ENCODE measurements around the gene AHNAK2.
"Not testable (repeated sequence)": the region's sequence is repeated elsewhere in the genome, so short reads cannot be mapped to it uniquely, and the experiment has no call there.

The AHNAK2 gene

DNA sequence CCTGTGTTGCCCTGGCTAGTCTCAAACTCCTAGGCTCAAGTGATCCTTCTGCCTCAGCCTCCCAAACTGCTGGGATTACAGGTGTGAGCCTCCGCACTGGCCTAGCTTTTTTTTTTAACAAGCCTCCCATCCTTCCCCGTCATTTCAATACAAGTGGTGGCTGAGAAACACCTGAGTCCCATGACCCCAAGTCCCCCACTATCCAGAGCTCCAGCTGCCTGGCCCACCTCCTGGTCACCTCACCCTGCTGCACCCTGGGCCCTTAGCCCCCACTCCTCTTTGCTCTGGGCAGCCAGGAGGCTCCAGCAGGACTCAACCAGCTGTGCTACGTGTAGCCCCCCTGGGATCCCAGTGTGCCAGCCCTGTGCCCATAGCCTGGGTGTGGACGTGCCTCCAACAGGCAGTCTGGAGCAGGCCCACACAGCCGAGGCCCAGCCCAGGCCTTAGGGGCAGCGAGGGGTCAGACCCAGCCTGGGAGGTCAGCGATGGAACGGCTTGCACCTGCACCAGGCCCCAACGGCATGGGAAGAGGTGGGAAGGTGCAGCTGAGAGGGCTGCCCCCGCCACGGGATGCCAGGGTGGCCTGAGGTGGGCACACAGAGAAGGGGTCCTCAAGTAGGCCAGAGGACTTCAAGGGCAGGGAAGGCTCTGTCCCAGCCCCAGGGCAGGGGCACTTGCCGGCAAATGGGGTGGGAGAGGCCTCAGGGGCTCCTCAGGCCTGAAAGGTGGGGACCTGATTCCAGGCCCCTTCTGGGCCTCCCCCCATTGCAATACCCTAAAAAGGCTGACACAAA is 6.5 kb downstream of the AHNAK2 start:
- no peak for FAIRE-seq

DNA sequence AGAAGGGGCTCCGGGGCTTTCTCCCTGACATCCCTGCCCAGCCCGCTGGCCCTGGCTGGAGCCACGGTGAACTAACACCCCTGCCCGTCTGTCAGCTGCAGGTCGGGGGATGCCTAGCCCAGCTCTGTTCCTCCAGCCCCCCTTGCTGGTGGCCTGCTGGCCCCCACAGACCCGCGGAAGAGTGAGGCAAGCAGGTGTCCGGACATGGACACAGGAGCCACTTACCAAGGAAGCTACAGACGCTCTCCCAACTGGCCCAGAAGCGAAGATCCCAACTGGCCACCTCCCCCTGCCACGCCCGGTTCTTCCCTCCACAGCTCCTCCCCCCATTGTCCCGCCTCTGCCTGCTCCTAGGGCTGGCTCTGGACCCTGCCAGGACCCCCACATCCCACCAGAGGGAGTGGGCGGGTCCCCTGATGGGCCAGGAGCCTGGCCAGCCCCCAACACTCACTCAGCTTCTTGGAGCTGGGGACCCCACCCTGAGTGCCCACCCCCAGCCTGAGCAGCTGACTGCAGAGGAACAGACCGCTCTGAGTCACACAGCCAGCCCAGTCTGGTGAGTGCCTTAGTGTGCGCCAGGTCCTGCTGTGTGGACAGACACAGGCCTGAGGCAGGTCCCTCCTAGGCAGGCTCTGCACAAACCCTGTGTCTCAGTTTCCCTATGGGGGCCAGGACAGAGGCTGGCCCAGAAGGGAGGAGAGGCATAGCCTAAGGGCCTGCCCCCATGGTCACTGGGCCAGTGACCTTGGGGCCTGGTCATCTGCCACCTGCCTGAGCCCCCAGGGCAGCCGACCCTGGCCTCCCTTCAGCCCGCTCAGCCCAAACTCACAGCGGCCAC is 7.7 kb downstream of the AHNAK2 start:
- no peak for FAIRE-seq

DNA sequence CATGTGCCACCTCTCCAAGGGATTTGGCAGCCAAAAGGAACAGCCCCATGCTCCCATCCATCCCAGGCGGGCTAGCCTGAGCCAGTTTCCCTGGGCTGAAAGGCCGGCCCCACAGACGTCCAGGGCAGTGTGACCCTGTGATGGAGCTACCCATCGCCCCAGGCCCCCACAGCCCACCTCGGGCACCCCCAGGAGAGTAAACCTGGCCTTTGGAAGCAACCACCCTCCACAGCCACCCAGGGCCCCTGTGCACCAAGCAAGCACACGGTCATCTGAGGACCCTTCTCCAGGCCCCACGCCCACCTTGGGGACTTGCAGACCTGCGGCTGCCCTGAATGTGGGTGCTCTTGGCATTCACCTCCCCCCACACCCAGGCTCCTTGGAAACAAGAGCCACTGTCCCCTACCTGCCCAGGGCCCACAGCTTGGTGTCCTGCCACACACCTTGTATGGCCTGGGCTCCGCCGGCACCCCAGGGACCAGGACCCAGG is 8.4 kb downstream of the AHNAK2 start:
- no peak for FAIRE-seq

DNA sequence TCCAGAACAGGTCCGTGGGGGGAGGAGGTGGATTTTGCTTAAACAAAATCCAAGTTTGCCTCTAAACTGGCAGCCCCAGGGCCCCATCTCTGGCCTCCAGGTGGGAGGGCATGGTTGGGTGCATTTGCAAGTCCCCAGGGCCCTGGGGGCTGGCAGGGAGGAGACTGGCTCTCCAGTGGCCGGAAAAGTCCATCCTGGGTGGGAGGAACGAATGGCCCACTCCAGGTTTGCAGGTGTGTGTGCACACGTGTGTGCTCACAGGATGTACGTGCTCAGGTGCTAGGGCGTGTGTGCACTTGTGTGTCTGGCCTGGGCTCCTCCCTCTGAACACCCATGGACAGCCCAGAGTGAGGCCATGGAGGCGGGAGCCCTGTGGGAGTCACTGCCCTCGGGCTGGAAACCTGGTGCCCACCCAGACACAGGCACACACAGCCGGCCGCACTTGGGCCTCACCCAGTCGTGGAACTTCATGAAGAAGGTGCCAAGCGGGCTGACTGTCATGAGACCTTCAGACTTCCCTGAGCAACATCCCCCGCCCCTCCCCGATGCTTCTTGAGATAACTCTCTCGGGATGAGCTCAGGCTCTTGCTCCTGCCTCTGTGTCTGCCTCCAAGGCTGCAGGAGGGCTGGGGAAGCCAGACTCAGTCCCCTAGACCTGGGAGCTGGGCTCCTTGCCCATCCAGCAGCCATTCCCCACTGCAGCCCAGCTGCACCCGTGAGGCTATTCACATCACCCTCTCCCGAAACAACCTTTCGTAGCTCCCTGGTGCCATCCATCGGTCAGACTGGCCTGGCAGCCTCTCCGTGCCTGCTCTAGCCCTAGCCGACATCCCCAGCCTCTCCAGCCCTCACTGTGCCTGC is 9.4 kb downstream of the AHNAK2 start:
- no peak for FAIRE-seq

DNA sequence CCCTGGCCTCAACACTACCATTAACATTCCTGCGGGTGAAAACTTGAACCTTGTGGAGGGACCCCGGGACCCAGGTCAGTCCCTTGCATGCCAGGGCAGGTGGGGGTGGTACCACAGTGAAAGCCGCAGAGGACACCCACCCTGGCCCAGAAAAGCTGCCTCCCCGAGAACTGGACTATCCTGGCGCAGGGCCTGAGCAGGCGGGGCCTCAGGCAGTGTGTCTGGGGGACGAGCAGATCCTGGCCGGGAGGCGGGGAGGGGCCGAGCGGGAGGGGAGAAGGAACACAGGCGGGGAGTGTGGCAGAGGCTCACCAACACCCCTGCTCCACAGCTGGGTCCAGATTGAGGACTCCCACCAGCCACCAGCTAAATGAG is 10.0 kb downstream of the AHNAK2 start:
- no peak for FAIRE-seq

DNA sequence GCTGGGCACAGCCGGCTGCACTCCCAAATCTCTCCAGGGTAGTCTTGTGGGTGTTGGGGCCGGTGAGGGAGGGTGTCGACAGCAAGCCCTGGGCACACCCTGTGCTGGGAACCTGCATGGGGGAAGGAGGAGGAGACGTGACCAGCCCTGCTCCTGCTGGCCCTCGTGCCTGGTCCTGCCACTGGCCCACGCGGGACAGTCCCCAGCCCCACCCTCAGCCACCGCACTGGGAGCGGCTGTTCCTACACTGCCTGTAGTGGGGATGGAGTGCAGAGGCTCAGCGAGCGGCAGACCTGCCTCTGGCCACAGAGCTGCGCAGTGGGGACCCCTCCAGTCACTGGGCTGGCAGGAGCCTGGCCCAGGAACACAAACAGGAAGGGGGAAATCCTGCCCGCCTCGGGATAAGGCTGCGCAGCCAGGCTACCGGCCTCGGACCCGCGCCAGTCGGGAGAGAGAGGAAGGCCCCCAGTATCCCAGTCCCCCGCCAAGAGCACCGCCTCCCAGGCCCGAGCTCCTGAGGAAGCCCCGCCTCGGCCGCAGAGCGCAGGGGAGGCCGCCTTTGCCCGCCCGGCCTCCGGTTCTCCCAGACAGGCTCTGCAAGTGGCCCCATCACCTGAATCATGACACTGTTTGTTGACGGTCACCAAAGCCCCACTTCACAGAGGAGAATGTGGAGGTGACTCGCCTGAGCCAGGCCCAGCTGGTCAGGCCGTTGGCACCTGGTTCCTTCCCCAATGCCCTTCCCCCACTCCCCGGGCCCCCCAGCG is 10.6 kb downstream of the AHNAK2 start:
- FAIRE-seq = no peak

DNA sequence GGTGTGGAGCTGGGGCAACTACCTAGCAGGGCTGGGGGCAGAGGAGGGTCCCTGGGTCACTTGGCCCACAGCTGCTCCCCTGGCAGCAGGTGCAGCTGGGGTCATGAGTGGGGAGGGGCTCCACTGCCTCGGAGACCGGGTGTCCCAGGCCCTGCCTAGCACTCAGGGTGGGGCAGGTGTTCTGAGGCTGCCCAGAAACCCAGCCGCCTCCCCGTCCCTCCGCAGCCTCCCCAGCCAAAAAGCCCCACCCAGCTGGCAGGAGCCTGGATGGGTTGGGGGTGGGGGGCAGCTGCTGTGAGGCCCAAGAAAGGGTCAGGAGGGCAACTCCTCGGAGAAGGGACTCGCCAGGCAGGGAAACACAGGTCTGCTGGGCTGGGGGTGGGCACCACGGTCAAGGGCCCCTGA is 11.2 kb downstream of the AHNAK2 start:
- FAIRE-seq = no peak

DNA sequence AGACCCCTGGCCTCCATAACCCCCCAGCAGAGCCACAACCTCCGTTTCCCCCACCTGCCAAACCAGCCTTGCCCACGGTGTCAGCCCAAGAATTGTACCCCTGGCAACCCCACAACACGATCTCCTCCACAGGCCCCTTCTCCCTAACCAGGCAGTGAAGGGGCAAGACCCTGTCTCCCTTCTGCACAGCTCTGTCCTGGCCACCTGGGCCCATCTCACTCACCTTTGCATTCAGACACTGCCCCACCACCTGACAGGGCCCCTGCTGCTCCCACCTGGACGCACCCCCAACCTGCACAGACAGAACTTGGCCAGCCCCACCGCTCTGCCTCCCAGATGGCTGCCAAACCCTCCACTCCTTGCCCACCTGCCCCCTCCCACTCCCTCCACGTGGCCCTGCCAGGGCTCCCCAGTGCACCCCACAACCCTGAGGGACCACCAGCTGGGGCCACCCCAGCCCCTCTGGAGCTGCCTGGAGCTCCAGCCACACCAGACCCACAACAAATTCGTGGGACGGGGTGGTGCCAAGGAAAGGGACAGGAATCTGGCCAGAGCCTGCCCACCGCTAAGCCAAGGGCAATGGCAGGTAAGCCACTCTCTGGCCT is 11.8 kb downstream of the AHNAK2 start:
- FAIRE-seq = no peak

DNA sequence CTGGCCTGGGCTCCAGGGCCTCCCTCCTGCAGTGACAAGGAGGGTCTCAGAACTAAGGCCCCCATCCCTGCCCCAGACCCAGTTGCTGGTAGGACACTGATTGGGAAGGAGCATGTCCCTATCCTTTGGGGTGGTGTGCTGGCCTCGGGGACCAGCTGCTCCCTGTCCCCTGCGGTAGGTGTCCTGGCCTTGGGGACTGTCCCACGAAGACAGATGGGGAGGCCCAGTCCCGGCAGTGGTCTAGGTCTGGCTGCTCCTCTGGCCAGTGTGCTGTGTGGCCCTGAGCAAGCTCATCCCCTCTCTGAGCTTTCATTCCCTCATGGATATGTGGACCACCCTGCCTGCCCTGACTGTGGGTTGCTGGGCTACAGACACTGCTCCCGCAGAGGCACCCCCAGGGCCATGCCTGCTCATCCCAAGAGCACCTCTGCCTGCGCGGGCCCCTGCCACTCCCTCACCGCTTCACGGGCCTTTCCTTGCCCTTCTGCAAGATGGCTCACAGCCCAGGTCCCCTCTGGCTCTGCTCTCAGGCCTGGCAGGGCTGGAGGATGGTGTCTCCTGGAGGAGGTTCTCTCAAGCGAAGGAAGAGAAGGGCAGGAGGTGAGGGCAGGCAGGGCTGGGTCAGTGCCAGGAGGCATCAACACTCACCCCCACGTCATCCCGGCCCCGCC is 12.5 kb downstream of the AHNAK2 start:
- no peak for FAIRE-seq

DNA sequence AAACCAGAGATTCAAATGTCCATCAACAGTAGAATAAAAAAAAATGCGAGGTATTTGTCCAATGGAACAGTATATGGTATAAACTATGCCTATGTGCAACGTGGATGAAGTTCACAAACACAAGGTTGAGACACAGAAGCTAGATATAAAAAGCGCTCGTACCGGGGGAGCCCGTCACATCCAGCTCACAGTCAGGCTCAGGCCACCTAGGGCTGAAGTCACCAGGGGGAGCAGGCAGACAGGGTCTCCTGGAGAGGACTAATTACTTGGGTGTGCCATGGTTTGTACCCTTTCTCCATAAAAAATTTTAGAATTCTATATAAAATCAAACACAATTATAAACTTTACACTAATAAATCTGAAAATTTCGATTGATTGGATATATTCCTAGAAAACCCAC is 13.6 kb downstream of the AHNAK2 start:
- FAIRE-seq = no peak

DNA sequence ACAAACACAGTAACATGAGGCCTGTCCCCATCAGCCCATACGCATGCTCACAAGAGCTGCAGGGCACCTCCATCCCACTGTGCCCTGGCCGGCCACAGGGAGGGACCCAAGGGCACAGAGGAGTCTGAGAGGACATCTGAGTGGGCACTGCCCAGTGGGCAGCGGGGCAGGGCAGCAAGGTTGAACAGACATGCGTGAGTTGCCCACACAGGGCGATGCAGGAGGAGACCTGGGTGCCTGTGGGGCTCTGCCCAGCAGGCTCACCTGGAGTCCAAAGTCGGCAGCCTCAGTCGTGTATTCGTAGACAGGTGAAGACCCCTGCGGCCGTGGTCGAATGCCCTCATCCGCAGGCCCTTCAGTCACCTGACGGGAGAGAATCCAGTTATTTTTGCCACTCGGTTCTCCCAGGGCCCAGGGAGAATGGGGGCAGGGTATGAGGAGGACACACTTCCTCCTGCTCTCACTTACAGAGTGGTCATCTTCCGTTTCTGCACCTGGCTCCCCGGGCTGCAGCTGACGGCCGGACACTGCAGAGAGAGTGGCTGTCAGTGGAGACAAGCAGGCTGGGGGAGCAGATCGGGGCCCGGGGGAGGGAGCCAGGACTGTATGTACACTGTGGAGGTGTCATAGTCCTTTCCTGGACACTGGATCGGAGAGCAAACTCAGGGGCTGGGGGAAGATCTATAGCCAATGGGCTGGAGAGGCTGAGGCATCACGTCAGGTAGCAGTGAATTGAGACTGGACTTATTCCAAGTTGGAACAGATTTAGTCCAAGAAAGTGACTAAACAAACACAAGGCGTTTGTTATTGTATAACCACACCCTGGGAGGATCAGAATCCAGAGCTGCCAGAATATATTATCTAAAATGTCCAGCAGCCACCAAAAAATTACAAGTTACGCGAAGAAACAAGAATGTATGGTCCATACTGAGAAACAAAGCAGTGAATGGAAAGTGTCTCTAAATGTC is 20.7 kb downstream of the AHNAK2 start:
- FAIRE-seq = no peak

DNA sequence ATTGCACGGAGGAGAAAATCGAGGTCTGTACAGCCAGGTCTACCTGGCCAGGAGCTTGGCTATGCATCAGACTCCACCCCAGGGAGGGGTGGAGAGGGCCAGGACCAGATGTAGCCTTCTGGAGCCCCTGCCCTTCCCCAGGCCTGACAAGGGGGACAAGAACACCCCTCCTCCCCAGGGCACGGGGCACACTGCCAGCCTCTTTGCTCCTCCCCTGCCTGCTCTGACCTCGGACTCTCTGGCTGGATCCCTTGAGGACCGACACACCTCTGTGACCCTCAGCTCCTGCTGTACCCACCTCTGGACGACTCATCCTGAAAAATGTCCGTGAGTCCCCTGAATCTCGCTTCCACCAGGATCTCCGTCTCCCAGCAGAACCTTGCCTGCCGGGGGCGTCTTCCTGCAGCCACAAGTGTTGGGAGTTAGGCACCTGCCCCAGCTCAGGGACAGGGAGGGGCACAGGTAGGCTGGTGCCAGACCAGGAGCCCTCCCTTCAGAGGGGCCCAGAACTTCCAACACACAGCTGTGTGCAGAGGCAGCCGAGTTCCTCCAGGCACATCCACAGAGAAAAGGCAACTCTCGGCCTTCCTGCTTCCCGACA is 21.8 kb downstream of the AHNAK2 start:
- FAIRE-seq = no peak

DNA sequence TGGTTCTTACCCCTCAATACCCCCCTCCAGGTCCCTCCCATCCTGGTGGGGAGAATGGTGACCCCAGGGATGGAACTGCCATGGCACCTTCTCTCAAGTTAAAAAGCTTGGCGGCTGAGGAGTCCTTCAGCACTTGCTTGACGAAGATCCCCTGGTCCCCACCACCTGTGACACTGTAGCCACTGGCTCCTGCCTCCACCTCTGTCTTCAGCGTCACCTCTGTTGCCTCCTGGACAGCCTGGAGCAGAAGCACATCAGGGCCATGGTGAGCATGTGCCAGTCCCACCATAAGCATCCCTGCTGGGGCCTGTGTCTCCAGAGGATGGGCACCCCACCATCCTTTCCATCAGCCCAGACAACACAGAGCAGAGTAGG is 22.8 kb downstream of the AHNAK2 start:
- no peak for FAIRE-seq

DNA sequence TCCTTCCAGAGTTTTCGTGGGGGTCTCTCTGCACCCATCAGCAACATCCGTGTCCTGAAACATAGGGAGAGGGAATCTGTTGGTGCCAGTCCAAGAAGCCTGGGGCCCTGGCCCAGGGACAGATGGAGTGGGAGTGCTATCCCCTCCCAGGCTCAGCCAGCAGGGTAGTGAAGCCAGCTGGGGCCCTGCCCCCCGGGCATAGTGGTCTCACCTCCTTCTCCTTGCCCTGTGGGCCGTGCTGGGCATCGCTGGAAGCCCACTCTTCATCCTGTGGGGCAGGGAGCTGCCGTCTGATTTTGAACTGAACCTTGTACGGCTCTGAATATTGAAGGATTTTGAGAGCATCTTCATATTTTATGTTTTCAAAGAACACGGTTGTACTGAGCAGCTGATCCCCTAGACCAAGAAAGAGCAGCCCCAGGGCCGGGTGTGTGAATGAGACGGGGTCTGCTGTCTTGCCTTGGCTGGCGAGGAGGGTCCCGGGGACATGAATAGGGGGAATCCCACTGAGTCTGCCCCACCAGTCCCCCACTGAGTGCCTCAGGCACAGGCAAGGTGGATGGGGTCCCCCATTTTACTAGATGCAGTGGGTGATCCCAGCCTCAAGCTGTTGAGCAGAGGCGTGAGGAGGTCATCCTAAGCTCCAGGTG is 23.3 kb downstream of the AHNAK2 start:
- FAIRE-seq = no peak

DNA sequence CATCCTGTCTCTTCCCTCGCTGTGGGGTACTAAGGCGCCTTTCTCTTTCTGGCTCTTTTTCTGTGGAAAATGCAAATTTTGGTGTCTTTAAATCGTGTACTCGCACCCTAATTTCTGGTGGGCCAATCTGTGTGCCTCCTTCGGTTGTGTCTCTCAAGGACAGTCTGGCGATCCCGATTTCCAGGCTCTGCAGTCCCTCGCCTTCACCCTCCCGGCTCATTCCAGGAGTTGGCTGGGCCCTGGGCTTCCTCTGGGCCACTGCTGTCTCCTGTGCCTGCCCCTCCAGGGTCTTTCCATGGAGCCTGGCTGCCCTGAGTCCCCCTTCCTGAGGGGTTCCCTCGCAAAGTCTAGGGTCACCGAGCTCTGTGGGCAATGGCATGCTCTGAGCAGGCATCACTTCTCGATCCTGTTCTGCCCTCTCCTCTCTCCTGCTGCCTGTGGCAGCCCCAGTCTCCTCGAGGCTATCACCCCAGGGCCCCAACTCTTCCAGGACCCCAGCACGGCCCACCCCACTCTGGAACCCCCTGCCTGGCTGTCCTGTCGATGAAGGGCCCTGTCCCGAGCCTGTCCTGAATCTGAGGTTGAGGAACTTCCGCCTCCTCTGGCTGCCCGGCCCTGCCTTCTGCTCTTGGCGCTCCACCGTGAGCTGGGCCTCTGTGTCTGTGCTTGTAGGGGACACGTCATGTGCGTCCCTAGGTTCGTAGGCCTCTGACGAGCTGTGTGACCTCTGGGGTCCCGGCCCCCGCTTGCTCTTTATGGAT is 24.1 kb downstream of the AHNAK2 start:
- no peak for FAIRE-seq

DNA sequence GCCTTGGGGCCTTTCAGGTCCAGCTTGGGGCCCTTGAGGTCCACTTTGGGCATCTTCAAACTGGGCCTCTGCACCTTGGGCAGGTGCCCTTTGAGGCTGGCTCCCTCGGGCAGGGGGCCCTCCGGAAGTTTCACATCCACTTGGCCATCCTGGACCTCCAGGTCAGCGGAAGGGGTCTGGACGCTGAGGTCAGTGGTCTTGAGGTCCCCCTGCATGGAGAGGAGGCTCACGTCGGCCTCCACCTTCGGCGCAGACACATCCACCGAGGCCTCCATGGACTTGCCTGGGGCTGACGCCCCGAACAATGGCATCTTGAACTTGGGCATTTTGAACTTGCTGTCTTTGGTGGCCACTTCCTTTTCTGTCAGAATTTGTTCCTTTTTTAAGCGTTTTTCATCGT is 25.1 kb downstream of the AHNAK2 start:
- FAIRE-seq = no peak

DNA sequence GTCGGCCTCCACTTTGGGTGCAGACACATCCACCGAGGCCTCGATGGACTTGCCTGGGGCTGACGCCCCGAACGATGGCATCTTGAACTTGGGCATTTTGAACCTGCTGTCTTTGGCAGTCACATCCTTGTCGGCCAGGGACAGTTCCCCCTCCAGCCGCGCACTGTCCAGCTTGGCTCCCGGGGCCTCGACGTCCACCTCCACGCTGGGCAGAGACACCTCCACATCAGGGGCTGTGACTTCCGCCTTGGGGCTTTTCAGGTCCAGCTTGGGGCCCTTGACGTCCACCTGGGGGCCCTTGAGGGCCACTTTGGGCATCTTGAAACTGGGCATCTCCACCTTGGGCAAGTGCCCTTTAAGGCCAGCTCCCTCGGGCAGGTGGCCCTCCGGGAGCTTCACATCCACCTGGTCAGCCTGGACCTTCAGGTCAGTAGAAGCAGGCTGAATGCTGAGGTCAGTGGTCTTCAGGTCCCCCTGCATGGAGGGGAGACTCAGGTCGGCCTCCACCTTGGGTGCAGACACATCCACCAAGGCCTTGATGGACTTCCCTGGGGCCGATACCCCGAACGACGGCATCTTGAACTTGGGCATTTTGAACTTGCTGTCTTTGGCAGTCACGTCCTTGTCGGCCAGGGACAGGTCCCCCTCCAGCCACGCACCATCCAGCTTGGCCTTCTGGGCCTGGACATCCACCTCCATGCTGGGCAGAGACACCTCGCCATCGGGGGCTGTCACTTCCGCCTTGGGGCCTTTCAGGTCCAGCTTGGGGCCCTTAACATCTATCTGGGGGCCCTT is 26.1 kb downstream of the AHNAK2 start:
- FAIRE-seq = not testable (repeated sequence)

All from endometrium (tissue), 2 donors.